Measurements from ENCODE around the gene GPR33.

The GPR33 gene

GRCh38 chr14:31487886-31488285 lies at the start of gene GPR33:
TSS of gene GPR33 (minus strand) at chr14:31488039. CDS start at chr14:31483965, 4,074 bp downstream.
- Histone ChIP-seq H3K4me3 (ENCODE audit: low read length, poor library complexity, severe bottlenecking) (no peak within 1 kb of the TSS), H3K9ac (ENCODE audit: low read depth, low read length, poor library complexity, severe bottlenecking) (no peak within 1 kb of the TSS), H3K27me3 (ENCODE audit: insufficient read depth, low read length, poor library complexity, severe bottlenecking) (no peaks in the 10 kb centered on the region), H3K79me2 (ENCODE audit: insufficient read depth, low read length) (no peaks in the 10 kb centered on the region), H4K20me1 (ENCODE audit: insufficient read depth, low read length, poor library complexity, severe bottlenecking) (no peaks in the 10 kb centered on the region), H3F3A (ENCODE audit: low read depth) (no peaks in the 10 kb centered on the region), H3K9me2 (replicated peaks; ENCODE audit: low read depth, low read length) (no peaks in the 10 kb centered on the region), H3K4me2 (ENCODE audit: low read depth, low read length, poor library complexity, severe bottlenecking) (no peak within 1 kb of the TSS), H2AFZ (ENCODE audit: low read length) (no peak within 1 kb of the TSS), H3K9me3 (ENCODE audit: insufficient read depth, low read depth, low read length) (no peaks in the 10 kb centered on the region), H3K36me3 (ENCODE audit: insufficient read depth, low read length) (no peaks in the 10 kb centered on the region), H3K4me1 (ENCODE audit: insufficient read depth, low read length, poor library complexity, severe bottlenecking) (no peaks in the 10 kb centered on the region)
- TF ChIP-seq, protein P1, sequence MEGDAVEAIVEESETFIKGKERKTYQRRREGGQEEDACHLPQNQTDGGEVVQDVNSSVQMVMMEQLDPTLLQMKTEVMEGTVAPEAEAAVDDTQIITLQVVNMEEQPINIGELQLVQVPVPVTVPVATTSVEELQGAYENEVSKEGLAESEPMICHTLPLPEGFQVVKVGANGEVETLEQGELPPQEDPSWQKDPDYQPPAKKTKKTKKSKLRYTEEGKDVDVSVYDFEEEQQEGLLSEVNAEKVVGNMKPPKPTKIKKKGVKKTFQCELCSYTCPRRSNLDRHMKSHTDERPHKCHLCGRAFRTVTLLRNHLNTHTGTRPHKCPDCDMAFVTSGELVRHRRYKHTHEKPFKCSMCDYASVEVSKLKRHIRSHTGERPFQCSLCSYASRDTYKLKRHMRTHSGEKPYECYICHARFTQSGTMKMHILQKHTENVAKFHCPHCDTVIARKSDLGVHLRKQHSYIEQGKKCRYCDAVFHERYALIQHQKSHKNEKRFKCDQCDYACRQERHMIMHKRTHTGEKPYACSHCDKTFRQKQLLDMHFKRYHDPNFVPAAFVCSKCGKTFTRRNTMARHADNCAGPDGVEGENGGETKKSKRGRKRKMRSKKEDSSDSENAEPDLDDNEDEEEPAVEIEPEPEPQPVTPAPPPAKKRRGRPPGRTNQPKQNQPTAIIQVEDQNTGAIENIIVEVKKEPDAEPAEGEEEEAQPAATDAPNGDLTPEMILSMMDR (conservative IDR thresholded peaks at IDR 0.05; ENCODE audit: low read length) = no peak
- TF ChIP-seq EZH2phosphoT487 (IDR thresholded peaks at IDR 0.05; ENCODE audit: borderline replicate concordance) = no peak

DNA sequence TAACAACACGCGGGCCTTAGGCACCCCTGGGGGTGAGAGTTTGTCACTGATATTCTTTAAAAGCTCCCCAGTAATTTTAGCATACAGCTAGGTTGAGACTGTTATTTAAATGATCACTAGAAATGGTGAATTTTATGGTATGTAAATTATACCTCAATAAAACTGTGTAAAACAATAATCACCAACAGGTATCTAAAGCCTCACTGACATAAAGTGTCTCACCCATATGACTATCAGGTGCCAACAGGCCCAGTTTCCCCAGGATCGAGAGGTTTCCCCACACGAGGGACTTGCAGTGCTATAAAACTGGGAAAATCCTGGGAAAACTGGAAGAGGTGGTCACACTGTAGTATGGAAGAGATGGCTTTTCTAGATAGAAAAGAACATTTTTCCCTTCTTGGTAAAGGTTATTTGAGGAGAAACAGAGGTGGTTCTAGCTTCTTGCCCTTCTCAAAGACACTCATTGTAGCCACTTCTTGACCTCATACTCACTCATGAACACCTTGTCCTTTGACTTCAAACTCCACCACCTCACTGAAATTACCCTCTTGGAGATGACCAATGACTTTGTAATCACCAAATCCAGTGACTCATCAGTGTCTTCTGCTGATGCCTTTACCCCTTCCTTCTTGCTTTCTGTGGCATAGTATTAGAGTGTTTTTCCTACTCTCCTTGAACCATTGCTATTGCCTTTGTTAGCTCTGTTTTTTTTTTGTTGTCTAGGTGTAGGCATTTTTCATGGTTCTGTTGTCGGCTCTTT lies 48.5 kb upstream of the GPR33 start:
- TF ChIP-seq, protein P1 (conservative IDR thresholded peaks at IDR 0.05; ENCODE audit: low read length) = no peak
- no peak for TF ChIP-seq EZH2phosphoT487 (IDR thresholded peaks at IDR 0.05; ENCODE audit: borderline replicate concordance)
- no peaks in the 10 kb centered on the region for H3K9me2 ChIP-seq (replicated peaks; ENCODE audit: low read depth, low read length)

GRCh38 chr14:31530136-31530535 lies 42.3 kb upstream of the GPR33 start:
- no peak overlapping the region for H2AFZ ChIP-seq (ENCODE audit: low read length)
- H3K79me2 ChIP-seq (ENCODE audit: insufficient read depth, low read length) = no peaks in the 10 kb centered on the region
- H3K4me1 ChIP-seq (ENCODE audit: insufficient read depth, low read length, poor library complexity, severe bottlenecking) = no peaks in the 10 kb centered on the region
- TF ChIP-seq, protein P1 (conservative IDR thresholded peaks at IDR 0.05; ENCODE audit: low read length) = no peak
- TF ChIP-seq EZH2phosphoT487 (IDR thresholded peaks at IDR 0.05; ENCODE audit: borderline replicate concordance) = no peak
- H3K9me2 ChIP-seq (replicated peaks; ENCODE audit: low read depth, low read length) = no peaks in the 10 kb centered on the region
- no peak overlapping the region for H3K9ac ChIP-seq (ENCODE audit: low read depth, low read length, poor library complexity, severe bottlenecking)
- no peaks in the 10 kb centered on the region for H3K9me3 ChIP-seq (ENCODE audit: insufficient read depth, low read depth, low read length)
- H3K4me2 ChIP-seq (ENCODE audit: low read depth, low read length, poor library complexity, severe bottlenecking) = no peak overlapping the region
- no peaks in the 10 kb centered on the region for H4K20me1 ChIP-seq (ENCODE audit: insufficient read depth, low read length, poor library complexity, severe bottlenecking)
- H3F3A ChIP-seq (ENCODE audit: low read depth) = no peaks in the 10 kb centered on the region
- H3K36me3 ChIP-seq (ENCODE audit: insufficient read depth, low read length) = no peaks in the 10 kb centered on the region
- no peaks in the 10 kb centered on the region for H3K27me3 ChIP-seq (ENCODE audit: insufficient read depth, low read length, poor library complexity, severe bottlenecking)
- no peak overlapping the region for H3K4me3 ChIP-seq (ENCODE audit: low read length, poor library complexity, severe bottlenecking)

More for the DNA sequence above, 48.5 kb upstream of the GPR33 start:
- no peak overlapping the region for H3K9ac ChIP-seq (ENCODE audit: low read depth, low read length, poor library complexity, severe bottlenecking)
- no peaks in the 10 kb centered on the region for H3K36me3 ChIP-seq (ENCODE audit: insufficient read depth, low read length)
- H3K4me2 ChIP-seq (ENCODE audit: low read depth, low read length, poor library complexity, severe bottlenecking) = no peak overlapping the region
- H2AFZ ChIP-seq (ENCODE audit: low read length) = no peak overlapping the region
- no peak overlapping the region for H3K4me3 ChIP-seq (ENCODE audit: low read length, poor library complexity, severe bottlenecking)
- no peaks in the 10 kb centered on the region for H3K4me1 ChIP-seq (ENCODE audit: insufficient read depth, low read length, poor library complexity, severe bottlenecking)
- no peaks in the 10 kb centered on the region for H3K27me3 ChIP-seq (ENCODE audit: insufficient read depth, low read length, poor library complexity, severe bottlenecking)
- no peaks in the 10 kb centered on the region for H3K9me3 ChIP-seq (ENCODE audit: insufficient read depth, low read depth, low read length)
- no peaks in the 10 kb centered on the region for H3F3A ChIP-seq (ENCODE audit: low read depth)
- H4K20me1 ChIP-seq (ENCODE audit: insufficient read depth, low read length, poor library complexity, severe bottlenecking) = no peaks in the 10 kb centered on the region
- no peaks in the 10 kb centered on the region for H3K79me2 ChIP-seq (ENCODE audit: insufficient read depth, low read length)

All from Loucy (cell line).